HG03066 (cell line): ENCODE results near the gene IFT25.
"Not testable (repeated sequence)": the region's sequence is repeated elsewhere in the genome, so short reads cannot be mapped to it uniquely, and the experiment has no call there.

Experiments used
- ATAC-seq: cut with Tn5 transposase; IDR thresholded peaks from one replicate; pipeline ENCODE4 v1.9.1; 2021; ENCODE audit warnings: low read depth; ENCODE audit not compliant: unreplicated experiment

IFT25 gene

GRCh38 chr1:53890522-53890941 lies 55.0 kb downstream of the IFT25 start:
- ATAC-seq, result no peak

GRCh38 chr1:53889304-53890298 lies 55.9 kb downstream of the IFT25 start, which contains the start of gene YIPF1:
TSS of gene YIPF1 (minus strand) at chr1:53889797. CDS start at chr1:53888937, 860 bp downstream.
- ATAC-seq, result peak; percentile 80

- ATAC-seq, result no peak
These were observed 56.8 kb downstream of the IFT25 start for GRCh38 chr1:53888681-53889080.

GRCh38 chr1:53883600-53883999 lies 61.9 kb downstream of the IFT25 start:
- not testable (repeated sequence) for ATAC-seq

GRCh38 chr1:53881853-53882252 lies 63.6 kb downstream of the IFT25 start:
- ATAC-seq, result not testable (repeated sequence)

GRCh38 chr1:53878492-53879105 lies 66.9 kb downstream of the IFT25 start:
- no peak for ATAC-seq

GRCh38 chr1:53875150-53875549 lies 70.3 kb downstream of the IFT25 start:
- ATAC-seq, result not testable (repeated sequence)

GRCh38 chr1:53871773-53872484 lies 73.6 kb downstream of the IFT25 start:
- no peak for ATAC-seq
